HG03575 (cell line): ENCODE measurements around the gene LRP8.

Source experiments
- ATAC-seq: cut with Tn5 transposase; IDR thresholded peaks from one replicate; pipeline ENCODE4 v1.9.1; 2021; ENCODE audit not compliant: unreplicated experiment, insufficient number of reproducible peaks, low FRiP score; ENCODE audit errors: extremely low read depth

LRP8 gene

DNA sequence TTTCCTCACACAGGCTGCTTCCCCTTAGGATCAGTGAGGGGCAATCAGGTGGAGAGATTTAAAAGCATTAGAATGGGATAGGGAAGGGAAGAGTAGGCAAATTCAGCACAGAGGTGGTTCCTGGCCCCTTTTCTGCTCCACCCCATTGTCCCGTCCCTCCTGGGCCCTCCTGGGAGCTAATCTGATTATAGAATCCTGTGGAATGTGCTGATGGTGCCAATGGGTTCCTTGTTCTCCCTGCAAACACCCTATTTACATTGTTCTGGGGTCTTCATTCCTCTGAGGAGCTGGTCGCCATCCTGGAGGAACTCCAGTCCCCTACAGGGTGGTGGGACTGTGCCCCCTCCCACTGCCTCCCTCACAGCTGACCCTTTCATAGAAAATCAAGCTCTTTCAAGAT, 34.4 kb upstream of the LRP8 start:
- ATAC-seq, result no peak

DNA sequence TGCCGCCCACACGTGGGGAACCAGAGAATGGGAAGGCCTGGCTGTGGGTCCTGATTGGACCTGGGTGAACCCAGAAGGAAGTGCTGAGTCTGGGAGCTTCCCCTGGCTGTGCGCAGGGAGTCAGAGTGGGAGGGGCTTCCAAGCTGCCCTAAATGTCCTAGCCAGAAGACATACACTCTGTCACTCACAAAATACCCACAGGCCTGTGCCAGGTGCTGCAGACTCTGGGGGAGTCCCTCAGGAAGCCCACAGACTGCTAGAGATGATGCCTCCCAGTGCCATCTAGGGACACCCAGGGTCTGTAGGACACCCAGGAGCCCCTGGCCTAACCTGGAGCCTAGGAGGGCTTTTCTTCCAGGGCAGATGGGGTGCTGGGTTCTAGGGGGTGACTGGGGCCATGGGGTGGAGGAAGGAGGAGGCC, 33.7 kb upstream of the LRP8 start:
- ATAC-seq, result no peak

DNA sequence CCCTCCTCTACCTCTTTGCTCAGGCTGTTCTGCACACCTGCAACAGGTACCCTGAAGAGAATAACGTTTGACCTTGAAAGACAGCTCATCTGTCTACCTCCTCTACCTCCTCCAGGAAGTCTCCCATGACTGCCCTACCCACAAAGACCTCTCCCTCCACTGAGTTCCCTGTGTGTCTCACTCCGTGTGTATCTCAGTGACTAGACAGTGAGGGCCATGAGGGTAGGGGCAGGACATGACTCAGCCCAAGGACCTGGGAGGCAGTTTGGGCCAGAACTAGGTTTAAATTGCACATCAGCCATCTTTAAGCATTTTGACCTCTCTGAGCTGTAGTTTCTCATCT, 32.0 kb upstream of the LRP8 start:
- ATAC-seq, result no peak

DNA sequence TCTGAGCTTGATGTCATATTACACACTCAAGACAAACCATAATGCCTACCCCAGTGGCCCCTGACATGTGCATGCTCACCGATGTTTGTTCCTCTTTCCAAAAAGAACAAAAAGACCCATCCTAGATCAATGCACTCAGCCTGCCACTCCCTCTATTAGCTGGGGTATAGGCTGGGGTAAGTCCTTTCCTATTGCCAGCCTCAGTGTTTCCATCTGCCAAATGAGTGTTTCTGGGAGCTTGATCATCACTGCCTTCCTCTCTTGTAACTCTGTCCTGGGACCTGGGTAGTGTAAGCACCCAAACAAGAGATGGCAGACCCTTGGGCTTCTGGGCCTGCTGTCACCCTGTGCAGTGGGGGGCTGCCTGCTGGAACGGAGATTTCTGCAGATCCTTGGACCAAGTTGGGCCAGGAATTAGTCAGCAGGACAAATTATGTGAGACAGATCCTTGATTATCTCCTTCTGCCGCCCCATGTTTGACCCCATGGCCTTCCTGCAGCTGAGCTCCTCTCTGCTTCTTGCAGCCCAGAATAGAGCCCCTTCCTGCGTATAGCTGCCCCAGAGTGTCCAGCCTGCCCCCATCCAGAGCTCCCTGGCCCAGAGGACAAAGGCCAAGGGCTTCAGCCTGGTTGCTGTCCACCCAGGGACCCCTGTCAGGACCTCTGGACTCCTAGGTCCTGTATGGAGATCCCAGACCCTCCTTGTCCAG, 31.5 kb upstream of the LRP8 start:
- no peak for ATAC-seq

DNA sequence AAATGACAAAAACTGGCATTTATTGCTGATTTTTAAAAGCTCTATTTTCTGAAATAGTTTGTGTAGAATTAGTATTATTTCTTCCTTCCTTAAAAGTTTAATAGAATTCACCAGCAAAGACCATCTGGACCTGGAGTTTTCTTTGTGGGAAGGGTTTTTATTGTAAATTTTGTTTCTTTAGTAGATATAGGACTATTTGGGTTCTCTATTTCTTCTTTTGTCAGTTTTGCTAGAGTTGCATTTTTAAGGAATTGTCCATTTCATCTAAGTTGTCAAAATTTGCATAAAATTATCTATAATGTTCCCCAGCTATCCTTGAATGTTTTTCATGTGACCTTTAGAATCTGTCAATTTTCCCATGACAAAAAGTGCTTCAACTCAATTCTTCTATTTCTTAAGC, 28.8 kb upstream of the LRP8 start:
- no peak for ATAC-seq

DNA sequence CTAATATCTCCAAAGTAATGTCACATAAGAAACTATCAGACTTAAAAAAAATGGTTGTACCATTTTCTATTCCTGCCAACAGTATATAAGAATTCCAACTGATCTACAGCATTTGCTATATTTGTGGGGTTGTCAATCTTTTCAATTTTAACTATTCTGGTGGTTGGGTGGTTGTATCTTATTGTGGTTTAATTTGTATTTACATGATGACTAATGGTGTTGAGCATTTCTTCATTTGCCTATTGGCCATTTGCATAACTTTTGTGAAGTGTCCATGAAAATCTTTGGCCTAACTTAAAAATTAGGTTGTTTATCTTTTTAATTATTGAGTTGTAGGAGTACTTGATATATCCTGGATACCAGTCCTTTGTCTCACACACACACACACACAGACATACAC, 26.2 kb upstream of the LRP8 start:
- ATAC-seq, result no peak

DNA sequence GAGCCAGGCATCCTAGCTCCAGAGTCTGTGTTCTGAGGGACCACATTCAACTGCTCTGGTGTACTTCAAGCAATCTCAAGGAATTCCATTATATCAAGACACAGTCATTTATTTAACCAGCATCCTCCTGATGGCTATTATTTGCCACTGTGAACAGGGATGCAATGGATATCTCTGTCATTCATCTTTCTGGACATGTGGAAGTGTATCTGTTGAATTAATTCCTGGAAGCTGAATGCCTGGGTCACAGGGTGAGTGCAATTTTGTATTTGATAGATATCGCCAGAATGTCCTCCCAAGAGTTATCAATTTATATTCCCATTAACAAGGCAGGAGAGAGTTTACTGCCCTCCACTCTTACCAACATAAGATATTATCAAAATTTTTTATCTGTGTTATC, 24.7 kb upstream of the LRP8 start:
- no peak for ATAC-seq

DNA sequence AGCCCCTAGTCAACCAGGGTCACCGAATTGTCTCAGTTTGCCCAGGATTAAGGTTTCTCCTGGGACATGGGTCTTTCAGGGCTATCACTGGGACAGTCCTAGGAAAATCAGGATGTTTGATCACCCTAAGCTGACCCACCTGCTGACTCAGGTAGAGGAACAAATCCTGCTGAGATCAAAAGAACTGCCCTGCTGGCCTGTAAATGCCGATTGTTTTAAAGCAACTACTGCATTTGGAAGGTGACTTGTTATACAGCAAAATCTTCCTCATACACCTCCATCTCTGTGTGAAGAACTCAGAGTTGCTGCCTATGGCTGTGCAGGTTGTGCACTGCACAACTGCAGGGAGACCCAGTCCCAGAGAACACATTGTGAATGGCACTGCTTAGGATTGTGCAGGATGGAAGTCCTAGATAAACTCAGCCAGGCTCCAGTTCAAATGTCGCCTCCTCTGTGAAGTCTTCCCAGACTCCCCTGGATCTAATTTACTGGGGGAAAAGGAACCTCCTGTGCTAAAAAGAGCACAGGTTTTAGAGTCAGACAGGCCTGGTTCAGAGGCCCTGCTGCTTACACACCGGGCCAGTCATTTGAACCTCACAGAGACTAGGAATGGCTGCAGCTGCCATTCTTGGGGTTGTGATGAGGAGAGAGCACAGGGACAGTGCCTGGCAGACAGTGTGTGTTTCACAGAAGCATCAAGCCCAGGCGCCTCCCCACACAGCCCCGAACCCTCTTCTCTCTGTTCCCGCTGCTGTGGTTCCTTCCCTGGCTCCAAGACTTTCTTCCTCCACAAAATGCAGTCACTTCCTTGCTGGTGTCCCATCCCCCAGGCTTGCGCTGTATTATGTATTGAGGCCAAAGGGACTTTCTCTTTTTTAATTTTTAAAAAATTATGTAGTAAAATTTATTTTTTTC, 23.2 kb upstream of the LRP8 start:
- ATAC-seq, result no peak

DNA sequence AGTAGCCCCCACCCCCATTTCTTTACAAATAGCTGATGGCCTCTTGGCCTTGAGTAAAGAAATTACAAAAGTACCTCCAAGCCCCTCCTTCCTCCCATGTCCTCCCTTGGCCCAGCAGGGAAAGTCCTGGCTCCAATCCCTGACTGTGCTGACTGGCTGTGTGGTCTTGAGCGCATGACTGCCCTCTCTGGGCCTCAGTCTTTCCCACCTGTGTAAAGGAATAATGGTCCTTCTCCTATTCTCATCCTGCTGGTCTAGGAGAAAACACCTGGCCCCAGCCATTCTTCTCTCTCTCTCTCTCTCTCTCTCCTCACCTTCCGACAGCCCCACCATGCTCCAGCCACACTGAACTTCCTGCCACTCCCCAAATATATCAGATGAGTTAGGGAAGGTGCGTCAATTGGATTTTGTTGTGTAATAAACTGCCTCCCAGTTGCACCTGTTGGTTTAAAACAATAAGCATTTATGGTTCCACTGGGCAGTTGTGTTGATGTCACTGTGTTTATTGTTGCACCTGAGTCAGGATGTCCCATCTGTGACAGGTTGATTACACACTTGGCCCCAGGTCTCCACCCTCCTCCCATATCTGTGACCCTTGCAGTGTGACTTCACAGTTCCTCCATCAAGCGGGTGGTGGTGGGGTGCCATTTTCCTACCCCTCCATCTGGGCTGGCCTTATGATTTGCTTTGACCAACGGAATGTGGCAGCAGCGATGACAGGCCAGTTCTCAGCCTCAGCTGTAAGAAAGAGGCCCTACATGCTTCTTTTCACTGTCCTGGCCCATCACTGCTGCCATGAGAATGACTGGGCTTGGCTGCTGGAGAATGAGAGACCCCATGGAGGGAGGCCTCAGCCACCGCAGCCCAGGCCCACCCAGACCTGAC, 22.3 kb upstream of the LRP8 start:
- no peak for ATAC-seq

DNA sequence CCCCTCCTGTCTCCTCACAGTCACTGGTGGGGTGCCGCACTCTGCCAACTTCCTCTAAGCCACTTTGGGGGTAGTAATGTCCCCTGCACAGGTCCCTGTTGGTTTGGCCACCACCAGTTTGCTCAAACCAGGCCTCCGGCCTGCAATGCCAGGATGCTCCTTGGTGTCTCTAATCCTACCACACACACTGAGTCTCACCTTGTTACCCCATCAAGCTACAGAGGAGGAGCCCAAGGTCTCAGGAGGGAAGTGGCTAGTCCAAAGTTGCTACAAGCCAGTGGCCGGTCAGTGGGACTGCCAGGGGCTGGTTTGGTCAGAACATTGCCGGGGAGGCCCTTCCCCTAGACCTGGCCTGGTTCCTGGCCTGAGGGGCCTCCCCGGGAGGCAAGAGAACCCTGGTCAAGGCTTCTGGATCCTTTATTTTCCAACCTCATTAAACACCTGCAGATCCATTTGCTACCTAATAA, 21.5 kb upstream of the LRP8 start:
- ATAC-seq, result no peak

DNA sequence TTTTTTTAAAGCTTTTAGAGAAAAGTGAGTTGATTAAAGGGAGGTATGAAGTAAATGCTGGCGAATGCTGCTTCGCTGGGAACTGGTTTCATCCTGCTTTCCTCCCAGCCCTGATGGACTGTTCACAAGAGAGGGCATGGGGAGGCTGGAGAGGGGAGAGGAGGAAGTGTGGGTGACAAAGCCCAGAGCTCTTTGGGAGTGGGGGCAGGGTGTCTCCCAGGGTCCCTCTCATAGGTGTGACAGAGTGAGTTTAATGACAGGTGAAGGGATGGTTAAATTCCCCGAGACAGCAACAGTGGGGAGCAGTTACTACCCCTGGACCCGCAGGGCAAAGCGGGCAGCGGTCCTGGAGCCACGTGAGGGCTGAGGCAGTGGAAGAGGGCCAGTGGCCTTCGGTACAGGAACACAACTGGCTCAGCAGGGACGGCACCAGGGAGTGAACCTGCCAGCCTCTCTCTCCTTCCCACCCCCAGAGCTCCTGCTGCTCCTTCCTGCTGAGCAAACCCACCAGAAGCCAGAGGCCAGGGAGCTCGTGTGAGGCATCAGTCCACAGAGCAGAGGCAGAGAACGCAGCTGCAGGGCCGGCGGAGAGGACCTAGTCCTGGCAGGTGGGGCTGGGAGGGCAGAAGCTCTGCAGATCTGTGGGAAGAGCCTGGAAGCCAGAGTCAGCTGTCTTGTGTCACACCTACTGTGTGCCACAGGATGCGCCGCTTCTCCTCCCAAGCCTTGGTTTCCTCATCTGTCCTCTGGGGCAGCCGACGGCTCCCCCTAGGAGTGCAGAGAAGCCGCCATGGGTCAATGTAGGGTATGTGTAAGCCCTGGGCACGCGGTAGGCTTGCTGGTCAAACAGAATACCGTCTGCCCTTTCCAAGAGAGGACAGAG, 20.9 kb upstream of the LRP8 start:
- no peak for ATAC-seq

DNA sequence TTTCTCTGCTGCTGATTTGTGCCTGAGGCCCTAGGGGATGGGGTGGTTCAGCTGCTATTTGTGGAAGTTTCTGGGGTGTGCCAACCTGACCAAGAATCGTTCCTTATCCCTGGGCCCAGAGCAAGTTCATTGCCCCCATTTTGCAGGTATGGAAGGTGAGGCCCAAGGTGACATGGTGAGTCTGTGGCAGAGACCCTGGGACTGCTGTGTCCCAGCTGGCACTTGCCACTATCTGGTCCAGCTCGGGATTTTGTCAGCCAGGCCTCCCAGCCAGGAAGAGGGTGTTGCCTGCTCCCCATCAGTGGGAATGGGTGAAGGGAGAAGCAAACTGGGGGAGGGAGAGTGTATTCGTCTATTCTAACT, 18.9 kb upstream of the LRP8 start:
- ATAC-seq, result no peak

DNA sequence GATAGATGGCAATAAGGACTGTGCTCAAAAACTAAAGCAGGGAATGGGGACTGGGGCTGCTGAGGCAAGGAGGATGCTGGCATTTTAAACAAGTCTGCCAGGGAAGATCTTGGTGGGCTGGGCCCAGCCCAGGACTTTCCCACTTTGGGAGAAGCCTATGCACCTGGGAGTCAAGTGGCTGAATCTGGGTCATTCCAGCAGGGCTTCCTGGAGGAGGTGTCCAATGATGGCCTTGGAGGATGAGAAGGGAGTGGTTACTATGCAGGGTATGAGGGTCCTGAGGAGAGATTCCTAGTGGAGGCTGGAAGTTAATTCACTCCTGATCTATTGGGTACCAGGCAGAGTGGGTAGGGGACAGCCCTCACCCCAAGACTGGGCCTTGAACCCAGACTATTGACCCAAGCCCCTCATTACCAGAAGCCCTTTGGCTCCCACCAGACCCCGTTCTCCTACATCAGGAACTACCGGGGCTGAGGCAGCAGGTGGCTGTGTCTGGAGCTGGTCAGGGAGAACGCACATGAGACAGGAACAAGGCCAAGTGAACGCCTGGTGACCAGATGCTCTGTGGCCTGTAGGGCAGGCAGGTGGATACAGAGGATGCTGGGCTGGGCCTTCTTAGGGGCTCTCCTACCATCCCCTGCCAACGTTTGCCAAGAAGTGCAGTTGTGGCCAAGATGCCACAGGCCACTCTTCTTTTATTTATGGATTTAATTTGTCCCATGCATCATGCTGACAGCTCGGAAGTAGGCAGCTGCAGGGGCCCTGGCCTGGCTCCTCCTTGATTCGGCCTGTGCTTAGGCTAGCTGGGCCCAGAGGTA, 18.3 kb upstream of the LRP8 start:
- no peak for ATAC-seq

DNA sequence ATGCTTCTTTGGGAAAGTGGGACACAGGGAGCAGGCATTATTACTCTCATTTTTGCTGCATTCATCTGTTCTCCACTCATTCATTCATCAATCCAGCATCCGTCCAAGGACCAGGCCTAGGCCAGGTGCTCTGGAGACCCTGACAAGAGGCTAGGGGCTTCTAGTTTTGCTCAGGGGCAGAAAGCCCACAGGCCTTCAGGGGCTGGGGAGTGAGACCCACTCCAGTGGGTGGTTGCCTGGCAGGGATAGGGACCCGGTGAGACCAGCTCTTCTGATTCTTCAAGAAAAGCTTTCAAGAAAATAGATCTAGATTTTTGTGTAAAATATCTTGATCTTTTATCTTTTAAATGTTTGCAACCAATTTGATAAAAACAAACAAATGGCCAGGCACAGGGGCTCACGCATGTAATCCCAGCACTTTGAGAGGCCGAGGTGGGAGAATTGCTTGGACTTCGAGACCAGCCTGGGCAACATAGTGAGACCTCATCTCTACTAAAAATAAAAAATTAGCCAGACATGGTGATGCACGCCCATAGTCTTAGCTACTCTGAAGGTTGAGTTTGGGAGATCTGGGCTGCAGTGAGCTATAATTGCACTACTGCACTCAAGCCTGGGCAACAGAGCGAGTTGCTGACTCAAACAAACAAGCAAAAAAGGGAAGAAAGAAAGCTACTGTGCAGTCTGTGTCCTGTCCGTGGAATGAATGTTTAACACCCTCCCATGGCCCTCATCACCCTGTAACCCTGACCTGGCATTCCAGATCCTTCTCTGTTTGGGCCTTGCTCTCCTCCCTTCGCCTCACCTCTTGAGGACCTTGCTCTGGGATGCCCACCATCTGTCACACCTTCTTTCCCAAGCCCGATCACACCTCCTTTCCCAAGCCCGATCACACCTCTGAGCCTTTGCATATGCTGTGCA, 17.3 kb upstream of the LRP8 start:
- ATAC-seq, result no peak

DNA sequence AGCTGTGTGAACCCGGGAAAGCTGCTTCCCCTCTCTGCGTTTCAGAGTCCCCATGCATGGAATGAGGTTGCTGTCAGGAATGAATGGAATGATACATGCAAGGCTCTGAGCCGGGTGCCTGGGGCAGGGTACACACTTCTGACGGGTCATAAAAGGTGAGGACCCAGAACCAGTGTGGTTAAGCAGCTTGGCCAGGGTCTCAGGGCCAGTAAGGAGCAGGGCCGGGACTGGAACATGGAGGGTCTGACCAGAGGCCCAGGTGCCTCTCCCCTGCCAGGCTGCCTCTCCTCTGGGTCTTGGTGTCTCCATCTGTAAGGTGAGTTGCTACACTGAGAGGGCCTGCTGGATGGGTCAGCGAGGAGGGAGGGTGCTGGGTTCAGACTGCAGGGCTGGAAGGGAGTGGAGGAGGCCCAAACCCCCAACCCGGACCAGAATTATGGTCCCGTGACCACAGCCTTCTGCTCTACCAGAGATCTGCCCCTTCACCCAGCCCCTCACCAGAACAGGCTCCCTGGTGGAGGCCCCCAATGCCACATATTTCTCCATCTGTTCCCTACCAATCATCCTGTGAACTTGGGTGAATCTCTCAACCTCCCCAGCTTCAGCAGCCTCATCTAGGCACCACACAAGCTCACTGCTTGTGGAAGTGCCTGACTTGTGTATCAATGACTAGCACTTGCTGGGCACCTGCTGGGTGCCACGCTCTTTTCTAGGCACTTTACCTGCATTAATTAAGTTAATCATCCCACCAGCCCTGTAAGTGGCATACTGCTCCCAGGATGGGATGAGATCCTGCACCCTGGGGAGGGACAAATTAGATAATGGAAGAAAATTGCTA, 16.2 kb upstream of the LRP8 start:
- ATAC-seq, result no peak
